Ramos (cell line): ENCODE results near the gene CDYL2.
"Not testable (repeated sequence)": the region's sequence is repeated elsewhere in the genome, so short reads cannot be mapped to it uniquely, and the experiment has no call there.

Source experiments
- in situ Hi-C: fragments of 300-500 bp; cut with MboI; formaldehyde crosslinking; loops from one replicate; pipeline ENCODE4 v1.14.3; 2022; ENCODE audit warnings: low sequenced_read_pairs; ENCODE audit not compliant: unreplicated experiment

Gene CDYL2

GRCh38 chr16:80752541-80752940 is 51.9 kb downstream of the CDYL2 start:
- in situ Hi-C loops, result no loop called here

GRCh38 chr16:80751167-80751566 is 53.2 kb downstream of the CDYL2 start:
- in situ Hi-C loops, result no loop called here

GRCh38 chr16:80746231-80746630 is 58.2 kb downstream of the CDYL2 start:
- in situ Hi-C loops, result no loop called here

- in situ Hi-C loops, result no loop called here
Observed at GRCh38 chr16:80744856-80745255, 59.5 kb downstream of the CDYL2 start.

- in situ Hi-C loops, result no loop called here
Observed at GRCh38 chr16:80743772-80744171, 60.6 kb downstream of the CDYL2 start.

- in situ Hi-C loops, result no loop called here
Observed at GRCh38 chr16:80743273-80743672, 61.1 kb downstream of the CDYL2 start.

- in situ Hi-C loops, result no loop called here
Observed at GRCh38 chr16:80742331-80742730, 62.1 kb downstream of the CDYL2 start.

GRCh38 chr16:80741724-80742123 is 62.7 kb downstream of the CDYL2 start:
- in situ Hi-C loops, result no loop called here

- in situ Hi-C loops, result no loop called here
Observed at GRCh38 chr16:80739523-80739922, 64.9 kb downstream of the CDYL2 start.

- in situ Hi-C loops, result no loop called here
Observed at GRCh38 chr16:80738521-80738920, 65.9 kb downstream of the CDYL2 start.

GRCh38 chr16:80735846-80736245 is 68.6 kb downstream of the CDYL2 start:
- in situ Hi-C loops, result no loop called here

GRCh38 chr16:80733407-80733806 is 71.0 kb downstream of the CDYL2 start:
- in situ Hi-C loops, result no loop called here

GRCh38 chr16:80731915-80732314 is 72.5 kb downstream of the CDYL2 start:
- in situ Hi-C loops, result no loop called here

GRCh38 chr16:80727066-80727763 is 77.2 kb downstream of the CDYL2 start:
- in situ Hi-C loops, result not testable (repeated sequence)

GRCh38 chr16:80725566-80726162 is 78.7 kb downstream of the CDYL2 start:
- in situ Hi-C loops, result no loop called here

- in situ Hi-C loops, result no loop called here
Observed at GRCh38 chr16:80723981-80724380, 80.4 kb downstream of the CDYL2 start.

- in situ Hi-C loops, result no loop called here
Observed at GRCh38 chr16:80723091-80723490, 81.3 kb downstream of the CDYL2 start.

- in situ Hi-C loops, result no loop called here
Observed at GRCh38 chr16:80720804-80721371, 83.5 kb downstream of the CDYL2 start.

GRCh38 chr16:80719573-80719972 is 84.8 kb downstream of the CDYL2 start:
- in situ Hi-C loops, result no loop called here

- in situ Hi-C loops, result no loop called here
Observed at GRCh38 chr16:80718480-80719220, 85.7 kb downstream of the CDYL2 start.

GRCh38 chr16:80717611-80718010 is 86.8 kb downstream of the CDYL2 start:
- in situ Hi-C loops, result no loop called here
